Smooth muscle cell (in vitro differentiated cells): ENCODE results near the gene GLMP. TPM values are rescaled to one million over a fixed set of nuclear protein-coding genes. Genes with fewer than 3 reads are reported as not detected.

ENCODE experiments used
- DNase-seq: peaks from one replicate; lab custom pipeline; 2025; ENCODE audit not compliant: unreplicated experiment; lab: John Stamatoyannopoulos, UW
- H2AFZ ChIP-seq: fragments of 200-600 bp; sonication (generic); 2 replicates; pipeline ENCODE4 v1.6.0; 2016; ENCODE audit warnings: antibody characterized with exemption, low read depth, mild to moderate bottlenecking
- H3F3A ChIP-seq: fragments of 200-600 bp; sonication (generic); 2 replicates; pipeline ENCODE4 v1.6.0; 2017; ENCODE audit warnings: antibody characterized with exemption, low read depth
- H3K27ac ChIP-seq: fragments of 200-600 bp; sonication (generic); 2 replicates; pipeline ENCODE4 v1.5.1; 2016; ENCODE audit warnings: low read depth, mild to moderate bottlenecking
- H3K27me3 ChIP-seq: fragments of 200-600 bp; sonication (generic); 2 replicates; pipeline ENCODE4 v1.6.1; 2016; ENCODE audit warnings: low read depth, mild to moderate bottlenecking
- H3K36me3 ChIP-seq: fragments of 200-600 bp; sonication (generic); 2 replicates; pipeline ENCODE4 v1.5.1; 2016; ENCODE audit warnings: low read depth
- H3K4me1 ChIP-seq: fragments of 200-600 bp; sonication (generic); 2 replicates; pipeline ENCODE4 v1.5.1; 2016; ENCODE audit warnings: low read depth
- H3K4me2 ChIP-seq: fragments of 200-600 bp; sonication (generic); 2 replicates; pipeline ENCODE4 v1.6.0; 2016; ENCODE audit warnings: mild to moderate bottlenecking
- H3K4me3 ChIP-seq: fragments of 200-600 bp; sonication (generic); 2 replicates; pipeline ENCODE4 v1.5.1; 2016; ENCODE audit warnings: mild to moderate bottlenecking
- H3K79me2 ChIP-seq: fragments of 200-600 bp; sonication (generic); 2 replicates; pipeline ENCODE4 v1.6.0; 2016; ENCODE audit warnings: low read depth, mild to moderate bottlenecking
- H3K9ac ChIP-seq: fragments of 200-600 bp; sonication (generic); 2 replicates; pipeline ENCODE4 v1.6.0; 2016; ENCODE audit warnings: low read depth
- H3K9me3 ChIP-seq: fragments of 200-600 bp; sonication (generic); replicated peaks from 2 replicates; pipeline ENCODE4 v1.5.1; 2016; ENCODE audit warnings: low read depth
- H4K20me1 ChIP-seq: fragments of 200-600 bp; sonication (generic); 2 replicates; pipeline ENCODE4 v1.6.0; 2016; ENCODE audit warnings: low read depth
- CTCF ChIP-seq: fragments of 200-600 bp; sonication (generic); IDR thresholded peaks from 2 replicates; pipeline ENCODE4 v1.5.1; 2017; ENCODE audit warnings: borderline replicate concordance, mild to moderate bottlenecking, antibody characterized with exemption; ENCODE audit not compliant: insufficient read depth, poor library complexity, severe bottlenecking
- WGBS: methylation state at CpG from one replicate; pipeline ENCODE4 v1.1.7; 2016; ENCODE audit warnings: low lambda C conversion rate; 5-methylcytosine and 5-hydroxymethylcytosine counted together
- polyA plus RNA-seq: library from polyadenylated mRNA; unstranded; fragments of >200 nt; fragmentation: Nextera tagmentation; extraction: Ambion mirVana; gene quantifications from 2 replicates; pipeline ENCODE4 v1.2.1, GENCODE V29; 2016
- total RNA-seq: library from RNA; depleted of rRNA; stranded (reverse); fragments of >200 nt; gene quantifications from 2 replicates; pipeline ENCODE4 v1.2.3, GENCODE V29; 2014

GLMP gene, protein sequence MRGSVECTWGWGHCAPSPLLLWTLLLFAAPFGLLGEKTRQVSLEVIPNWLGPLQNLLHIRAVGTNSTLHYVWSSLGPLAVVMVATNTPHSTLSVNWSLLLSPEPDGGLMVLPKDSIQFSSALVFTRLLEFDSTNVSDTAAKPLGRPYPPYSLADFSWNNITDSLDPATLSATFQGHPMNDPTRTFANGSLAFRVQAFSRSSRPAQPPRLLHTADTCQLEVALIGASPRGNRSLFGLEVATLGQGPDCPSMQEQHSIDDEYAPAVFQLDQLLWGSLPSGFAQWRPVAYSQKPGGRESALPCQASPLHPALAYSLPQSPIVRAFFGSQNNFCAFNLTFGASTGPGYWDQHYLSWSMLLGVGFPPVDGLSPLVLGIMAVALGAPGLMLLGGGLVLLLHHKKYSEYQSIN
- total RNA-seq = 62.4 and 89.8 TPM in 2 replicates
- polyA plus RNA-seq = 65.0 and 85.8 TPM in 2 replicates

DNA sequence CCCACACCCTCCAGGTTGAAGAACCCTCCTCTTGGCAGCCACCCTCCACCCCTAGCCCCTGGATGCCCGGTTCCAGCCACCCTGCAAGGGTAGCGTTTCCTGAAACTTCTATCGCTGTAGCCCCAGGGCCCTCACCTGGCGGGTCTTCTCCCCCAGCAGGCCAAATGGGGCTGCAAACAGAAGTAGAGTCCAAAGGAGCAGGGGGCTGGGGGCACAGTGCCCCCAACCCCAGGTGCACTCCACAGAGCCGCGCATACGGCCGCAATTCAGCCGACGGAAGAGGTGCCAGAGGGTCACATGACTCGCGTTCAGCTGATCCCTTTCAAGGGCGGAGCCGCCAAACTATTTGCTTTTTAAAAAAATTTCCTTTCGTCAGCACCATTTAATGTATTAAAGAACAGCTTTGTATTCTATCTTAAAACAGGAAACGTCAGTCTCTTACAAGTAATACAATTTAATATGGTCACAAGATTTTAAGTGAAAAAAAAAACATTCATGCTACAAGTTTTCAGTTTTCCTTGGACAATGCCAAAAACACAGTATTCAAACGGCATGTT is at the start of gene GLMP:
GLMP (minus strand) TSS at position 289 of the 557 bp plus-strand sequence; CDS start at position 255, 34 bp downstream.
- no peak for DNase-seq
- Histone ChIP-seq H2AFZ (peak within 1 kb of the TSS; percentile 99), H3K79me2 (no peaks in the 10 kb centered on the region), H3K4me3 (peak within 1 kb of the TSS; percentile 88), H3F3A (peaks cover 6% of the 10 kb centered on the region), H3K9ac (peak within 1 kb of the TSS; percentile 89), H3K4me1 (peaks cover 16% of the 10 kb centered on the region), H3K9me3 (no peaks in the 10 kb centered on the region), H3K27me3 (no peaks in the 10 kb centered on the region), H3K27ac (no peak within 1 kb of the TSS), H3K4me2 (peak within 1 kb of the TSS; percentile 100), H4K20me1 (no peaks in the 10 kb centered on the region), H3K36me3 (no peaks in the 10 kb centered on the region)
- TF ChIP-seq CTCF = no peak
- WGBS = 6% methylated on average over 17 of the region's 17 CpGs

DNA sequence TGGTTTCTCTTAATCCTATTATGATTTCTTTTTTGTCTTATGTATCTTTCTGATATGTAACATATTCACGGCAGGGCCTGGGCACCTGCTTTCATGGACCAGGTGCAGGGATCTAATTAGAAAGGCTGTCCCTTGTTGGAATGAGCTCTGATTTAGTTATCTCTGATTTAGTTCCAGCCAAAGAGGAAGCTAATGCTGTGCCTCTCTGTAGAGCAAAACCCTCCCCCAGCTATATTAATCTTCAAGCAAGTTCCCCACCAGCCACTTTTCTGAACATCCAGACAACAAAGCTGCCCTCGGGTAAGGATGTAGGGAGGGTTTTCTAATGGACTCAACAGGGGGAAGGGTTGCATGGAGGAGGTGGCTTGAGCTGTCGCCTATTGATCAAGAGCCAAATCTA is 48.9 kb upstream of the GLMP start:
- H3K36me3 ChIP-seq = no peaks in the 10 kb centered on the region
- 85% methylated on average over 3 of the region's 3 CpGs for WGBS
- H3K4me3 ChIP-seq = no peak overlapping the region
- H3K27me3 ChIP-seq = no peaks in the 10 kb centered on the region
- H3K9me3 ChIP-seq = no peaks in the 10 kb centered on the region
- DNase-seq = no peak
- no peak overlapping the region for H2AFZ ChIP-seq
- H3K9ac ChIP-seq = no peak overlapping the region
- no peak overlapping the region for H3K4me2 ChIP-seq
- no peaks in the 10 kb centered on the region for H3K79me2 ChIP-seq
- TF ChIP-seq CTCF = no peak
- no peaks in the 10 kb centered on the region for H3K4me1 ChIP-seq
- no peaks in the 10 kb centered on the region for H3F3A ChIP-seq
- H3K27ac ChIP-seq = no peak overlapping the region
- no peaks in the 10 kb centered on the region for H4K20me1 ChIP-seq

DNA sequence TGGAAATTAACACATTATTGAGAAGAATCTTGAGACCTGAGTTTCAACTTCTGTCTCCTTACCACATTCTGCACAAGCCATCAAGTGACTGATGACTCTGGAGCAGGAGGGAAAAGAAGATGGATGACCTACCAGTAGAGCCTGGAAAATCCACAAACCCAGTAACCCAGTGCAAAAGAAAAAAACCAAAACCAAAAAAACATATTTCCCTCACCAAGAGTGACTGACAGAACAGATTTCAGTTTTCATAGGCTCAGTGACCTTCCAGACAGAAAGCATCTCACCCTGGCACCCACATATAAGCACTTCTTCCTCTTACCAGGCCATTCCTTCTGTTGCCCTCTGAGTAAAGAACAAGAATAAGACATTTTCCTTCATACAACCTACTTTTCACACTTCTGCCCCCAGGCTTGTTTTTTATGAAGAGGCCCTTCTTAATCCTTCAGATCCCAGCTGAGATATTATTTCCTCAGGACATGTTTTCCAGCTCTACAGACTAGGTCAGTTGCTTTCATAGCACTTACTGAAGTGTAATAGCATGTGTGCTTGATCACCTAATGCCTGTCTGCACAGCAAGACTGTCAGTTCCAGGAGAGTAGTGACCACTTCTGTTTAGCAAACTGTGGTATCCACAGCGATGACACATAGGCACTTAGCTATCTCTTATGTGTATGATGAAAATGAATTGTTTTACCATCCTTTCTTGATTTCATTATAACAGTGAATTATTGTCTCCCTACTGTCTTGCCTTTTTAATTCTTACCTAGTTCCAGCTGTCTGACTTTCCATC is 46.9 kb upstream of the GLMP start:
- H3K9me3 ChIP-seq = no peaks in the 10 kb centered on the region
- H3K4me1 ChIP-seq = no peaks in the 10 kb centered on the region
- H2AFZ ChIP-seq = no peak overlapping the region
- no peaks in the 10 kb centered on the region for H3K27me3 ChIP-seq
- no peaks in the 10 kb centered on the region for H4K20me1 ChIP-seq
- TF ChIP-seq CTCF = no peak
- no peak overlapping the region for H3K27ac ChIP-seq
- H3K36me3 ChIP-seq = no peaks in the 10 kb centered on the region
- H3K9ac ChIP-seq = no peak overlapping the region
- 92% methylated on average over 1 of the region's 1 CpG for WGBS
- no peaks in the 10 kb centered on the region for H3F3A ChIP-seq
- no peak overlapping the region for H3K4me2 ChIP-seq
- no peak overlapping the region for H3K4me3 ChIP-seq
- H3K79me2 ChIP-seq = peaks cover 6% of the 10 kb centered on the region
- no peak for DNase-seq
